ENCODE results near the gene PPP1CA.

The PPP1CA gene

DNA sequence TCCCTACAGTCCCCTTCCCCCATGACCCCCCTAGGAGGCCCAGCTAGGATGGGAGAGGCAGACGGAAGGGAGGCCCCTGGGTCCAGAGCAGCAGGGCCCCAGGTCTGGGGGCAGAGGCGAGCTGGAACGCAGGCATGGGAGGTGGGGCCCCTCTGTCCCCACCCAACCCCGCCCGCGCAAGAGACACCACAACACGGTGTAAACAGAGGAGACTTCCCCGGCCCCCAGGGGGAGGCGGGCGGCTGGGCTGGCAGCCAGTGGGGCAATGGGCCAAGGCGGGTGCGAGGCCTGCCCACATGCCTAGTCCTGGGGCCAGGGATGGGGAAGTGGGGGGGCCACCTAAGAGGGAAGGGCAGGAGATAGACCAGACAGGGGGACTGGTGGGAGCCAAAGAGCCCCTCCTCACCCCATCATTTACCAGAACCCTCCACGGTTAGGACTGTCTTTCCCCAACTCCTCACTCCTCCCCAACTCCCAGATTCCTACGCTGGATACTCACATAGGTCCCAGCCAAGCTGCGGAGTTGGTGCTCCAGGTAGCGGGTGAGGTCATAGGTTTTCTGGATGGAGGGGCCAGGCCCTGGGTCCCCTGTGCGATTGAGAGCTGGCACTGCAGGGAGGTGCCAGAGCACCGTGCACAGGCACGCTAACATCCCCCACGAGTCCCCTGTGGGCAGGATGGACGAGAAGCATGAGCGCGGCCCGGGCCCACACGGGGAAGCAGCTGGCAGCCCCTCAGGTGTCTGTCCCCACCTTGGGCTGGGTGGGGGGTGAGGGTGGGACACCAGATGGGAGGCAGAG, 34.5 kb downstream of the PPP1CA start:
- no peak for DNase-seq

DNA sequence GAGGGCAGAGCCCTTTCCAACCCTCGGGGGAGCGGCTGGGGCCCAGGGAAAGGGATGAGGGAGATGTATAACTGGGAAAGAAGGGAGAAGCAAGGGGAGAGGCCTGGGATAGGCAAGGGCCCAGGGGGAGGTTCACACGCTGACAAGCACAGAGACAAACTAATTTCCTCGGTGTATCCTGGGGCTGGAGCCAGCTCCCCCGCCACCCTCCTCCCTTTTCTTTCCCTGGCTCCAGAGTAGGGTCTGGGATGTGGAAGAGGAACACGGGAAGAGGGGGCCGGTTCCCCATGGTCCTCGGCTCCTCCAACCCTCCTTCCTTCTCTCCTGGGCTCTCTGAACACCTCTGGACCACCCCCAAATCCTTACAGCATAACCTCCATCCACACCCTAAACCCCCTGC, 35.1 kb downstream of the PPP1CA start:
- DNase-seq, result no peak

DNA sequence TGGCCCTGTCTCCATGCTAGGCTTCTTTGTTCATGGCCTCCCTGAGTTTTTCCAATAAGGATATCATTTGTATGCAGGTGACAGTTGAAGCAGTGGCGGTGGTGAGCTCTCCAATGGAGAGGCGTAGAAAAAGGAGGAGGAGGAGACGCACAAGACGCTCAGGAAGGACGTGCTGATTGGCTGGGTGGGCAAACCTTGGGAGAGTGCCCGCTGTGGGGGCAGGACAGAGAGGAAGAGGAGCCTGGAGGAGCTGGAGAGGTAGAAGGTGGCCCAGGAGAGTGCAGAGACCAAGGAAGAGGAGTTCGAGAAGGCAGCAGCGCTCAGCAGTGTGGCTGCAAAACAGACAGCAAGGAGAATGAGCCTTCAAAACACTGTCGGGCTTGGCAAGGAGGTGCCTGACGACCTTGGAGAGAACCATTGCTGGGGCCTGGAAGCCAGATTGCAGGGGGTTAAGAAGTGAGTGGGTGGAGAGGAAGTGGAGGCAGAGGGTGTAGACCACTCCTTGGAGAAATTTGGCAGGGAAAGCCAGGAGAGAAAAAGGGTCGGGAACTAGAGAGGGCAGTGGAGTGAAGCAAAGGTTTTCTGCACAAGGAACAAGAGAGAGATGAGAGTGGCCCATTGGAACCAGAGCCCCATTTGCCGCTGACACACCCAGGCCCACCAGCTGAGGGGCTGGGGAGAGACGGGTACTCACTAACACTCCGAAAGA, 35.8 kb downstream of the PPP1CA start:
- DNase-seq, result no peak

DNA sequence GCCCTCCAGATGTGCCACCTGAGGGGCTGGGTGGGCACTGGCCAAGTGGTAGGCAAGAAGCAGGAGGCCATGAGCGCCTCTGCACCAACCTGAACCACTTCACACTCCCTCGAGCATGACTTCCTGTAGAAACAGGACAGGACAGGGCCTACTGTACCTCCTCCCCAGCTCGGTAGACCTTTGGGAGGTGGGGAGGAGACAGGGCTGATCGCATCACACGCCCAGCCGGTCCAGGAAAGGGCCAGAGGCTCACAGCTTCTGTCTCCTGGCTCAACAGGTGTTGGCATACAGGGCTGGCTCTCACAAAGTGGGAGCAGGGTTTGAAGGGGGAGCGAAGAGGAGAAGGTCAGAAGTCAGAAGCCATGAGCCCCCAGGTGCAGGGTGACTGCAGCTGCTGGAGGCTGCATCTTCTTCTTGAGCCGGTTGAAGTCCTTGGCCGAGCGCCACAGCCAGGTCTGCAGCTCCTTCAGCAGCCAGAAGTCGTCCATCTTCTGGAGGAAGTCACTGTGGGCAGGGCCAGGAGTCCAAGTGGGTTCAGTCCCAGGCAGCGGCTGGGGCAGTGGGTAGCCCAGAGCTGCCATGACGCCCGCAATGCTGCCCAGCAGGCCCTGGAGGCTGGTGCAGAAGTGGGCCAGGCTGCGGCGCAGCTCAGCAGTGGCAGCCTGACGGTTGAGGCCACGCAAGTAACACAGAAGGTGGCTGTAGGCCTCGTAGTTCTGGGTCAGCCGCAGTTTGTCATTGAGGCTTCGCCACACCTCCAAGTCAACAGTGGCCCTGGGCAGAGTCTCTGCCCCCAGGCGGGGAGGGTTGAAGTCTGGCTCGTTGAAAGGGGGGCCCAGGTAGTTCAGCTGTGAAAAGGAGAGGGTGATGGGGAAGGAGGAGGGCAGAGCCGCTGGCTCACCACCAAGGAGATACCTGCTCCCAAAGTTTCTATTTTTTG, 36.6 kb downstream of the PPP1CA start:
- no peak for DNase-seq

DNA sequence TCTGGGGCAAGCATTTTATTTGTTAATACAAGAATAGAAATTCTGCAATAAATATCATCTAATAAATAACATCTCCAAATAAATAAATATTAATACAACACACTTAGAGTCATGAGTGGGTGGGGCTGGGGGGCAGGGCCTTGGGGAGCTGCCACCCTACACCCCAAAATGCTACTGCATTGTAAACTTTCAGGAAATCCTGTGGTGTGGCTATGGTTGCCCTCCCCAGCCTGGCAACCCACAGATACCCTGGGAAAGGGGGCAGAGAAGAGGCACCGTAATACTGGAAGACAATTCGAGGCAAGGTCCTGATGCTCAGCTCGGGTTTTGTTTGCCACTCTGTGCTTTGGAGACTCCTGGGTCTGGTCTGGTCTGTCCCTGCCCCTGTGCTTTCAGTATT, 37.5 kb downstream of the PPP1CA start:
- no peak for DNase-seq

DNA sequence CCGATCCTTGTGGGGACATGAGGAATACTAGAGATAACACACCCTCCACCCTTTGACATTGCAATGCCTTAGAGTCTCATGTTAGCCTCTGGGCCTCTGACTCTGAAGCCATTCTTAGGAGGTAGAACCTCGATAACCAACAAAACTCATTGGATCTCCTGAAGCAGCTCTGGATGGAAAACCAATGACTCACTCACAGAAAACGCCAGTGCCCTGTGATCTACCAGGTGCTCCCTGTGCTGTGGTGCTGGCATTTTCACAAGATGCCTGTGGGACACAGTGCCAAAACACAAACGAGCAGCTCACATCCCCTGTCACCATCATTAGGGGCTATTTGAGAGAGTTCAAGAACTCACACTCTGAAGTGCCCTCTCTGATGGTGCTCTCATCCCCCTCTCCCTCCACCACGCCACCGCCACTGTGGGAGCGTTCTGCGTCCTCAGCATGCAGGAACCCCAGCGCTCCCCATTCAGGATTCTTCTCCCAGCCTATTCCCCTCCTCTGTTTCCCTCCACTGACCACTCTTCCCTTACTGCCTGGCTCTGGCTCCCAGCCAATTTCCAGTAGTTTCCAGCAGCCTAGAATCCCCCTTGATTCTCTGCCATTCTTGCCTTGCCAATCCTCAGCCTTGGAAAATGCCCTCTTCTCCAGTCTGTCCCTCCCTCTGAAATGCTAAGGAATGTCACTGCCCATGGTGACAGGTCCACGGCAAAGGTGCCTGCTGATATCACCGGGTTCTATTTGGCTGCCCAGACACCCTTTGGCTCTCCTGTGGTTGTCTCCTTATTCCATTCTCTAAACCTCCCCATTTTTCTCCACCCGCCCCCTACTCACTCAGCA, 43.6 kb downstream of the PPP1CA start:
- DNase-seq, result no peak

- peak; percentile 42 for DNase-seq
Measured at GRCh38 chr11:67356864-67357561, 44.6 kb downstream of the PPP1CA start.

GRCh38 chr11:67356387-67356863, 45.2 kb downstream of the PPP1CA start:
- no peak for DNase-seq

DNA sequence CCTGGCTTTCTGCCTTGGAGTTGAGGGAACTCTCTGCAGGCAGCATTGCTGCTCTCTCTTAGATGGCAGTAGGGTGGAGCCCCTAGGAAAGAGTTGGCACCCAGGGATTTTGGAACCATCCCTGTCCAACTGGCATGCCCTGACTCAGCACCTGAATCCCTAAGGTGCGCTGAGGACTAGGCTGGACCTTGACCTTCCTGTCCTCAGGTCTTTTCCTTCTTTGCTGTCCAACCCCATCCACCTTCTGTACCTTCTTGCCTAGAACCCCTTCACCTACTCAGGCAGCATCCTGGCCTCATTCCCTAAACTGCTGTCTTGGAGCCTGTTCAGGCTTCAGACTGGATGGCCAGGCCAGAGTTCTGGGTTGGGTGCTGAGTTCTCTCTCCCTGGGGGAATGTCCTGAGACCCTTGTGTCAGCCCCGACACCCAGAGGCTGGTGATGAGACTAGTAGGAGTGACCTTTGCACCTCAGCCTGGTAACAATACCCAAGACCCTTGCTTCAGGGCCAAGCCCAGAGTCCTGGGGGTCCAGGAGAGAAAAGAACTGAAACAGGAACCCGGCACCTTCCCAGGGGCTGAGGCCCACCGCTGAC, 45.8 kb downstream of the PPP1CA start:
- no peak for DNase-seq

- no peak for DNase-seq
Measured at GRCh38 chr11:67355023-67355793, 46.5 kb downstream of the PPP1CA start.

DNA sequence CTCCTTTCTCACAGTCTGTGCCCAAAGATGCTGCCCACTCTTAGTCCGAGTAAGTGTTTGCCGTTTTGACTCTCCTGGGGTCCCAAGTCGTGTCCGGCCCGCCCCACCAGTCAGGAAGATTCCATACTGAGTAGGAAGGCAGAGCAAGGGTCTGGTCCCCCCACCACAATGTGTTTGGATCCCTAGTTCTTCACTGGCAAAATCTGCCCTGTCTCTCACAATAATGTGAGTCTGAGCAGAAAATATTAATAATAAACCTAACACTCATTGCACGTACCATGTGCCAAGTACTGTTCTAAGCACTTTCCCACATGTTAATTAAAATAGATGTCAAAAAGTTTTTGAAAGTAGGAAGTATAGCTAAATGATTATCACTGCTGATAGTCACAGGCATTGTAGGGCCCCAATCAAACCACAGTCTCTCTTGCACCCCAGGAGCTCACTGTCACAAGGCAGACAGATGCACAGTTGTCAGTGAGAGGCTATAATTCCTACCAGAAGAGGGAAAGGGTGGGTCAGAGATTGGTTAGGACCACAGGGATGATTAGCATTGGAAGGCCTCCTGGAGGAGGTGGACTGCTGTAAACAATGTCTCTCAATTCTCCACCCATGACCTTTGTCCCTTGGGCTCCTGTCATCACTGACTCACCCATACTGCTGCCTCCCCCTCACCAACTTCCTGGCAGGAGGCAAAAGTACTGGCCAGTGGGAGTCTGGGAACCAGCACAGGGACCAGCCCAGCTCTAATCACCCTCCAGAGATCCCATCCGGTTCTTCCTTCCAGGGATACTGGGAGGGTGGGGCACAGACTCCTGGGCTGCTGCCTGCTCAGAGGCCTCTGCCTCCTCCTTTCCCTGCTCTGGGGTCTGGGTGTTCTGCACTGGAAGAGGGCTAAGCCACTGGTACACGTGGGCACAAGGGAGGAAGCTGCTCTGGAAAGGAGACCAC, 47.3 kb downstream of the PPP1CA start:
- no peak for DNase-seq

DNA sequence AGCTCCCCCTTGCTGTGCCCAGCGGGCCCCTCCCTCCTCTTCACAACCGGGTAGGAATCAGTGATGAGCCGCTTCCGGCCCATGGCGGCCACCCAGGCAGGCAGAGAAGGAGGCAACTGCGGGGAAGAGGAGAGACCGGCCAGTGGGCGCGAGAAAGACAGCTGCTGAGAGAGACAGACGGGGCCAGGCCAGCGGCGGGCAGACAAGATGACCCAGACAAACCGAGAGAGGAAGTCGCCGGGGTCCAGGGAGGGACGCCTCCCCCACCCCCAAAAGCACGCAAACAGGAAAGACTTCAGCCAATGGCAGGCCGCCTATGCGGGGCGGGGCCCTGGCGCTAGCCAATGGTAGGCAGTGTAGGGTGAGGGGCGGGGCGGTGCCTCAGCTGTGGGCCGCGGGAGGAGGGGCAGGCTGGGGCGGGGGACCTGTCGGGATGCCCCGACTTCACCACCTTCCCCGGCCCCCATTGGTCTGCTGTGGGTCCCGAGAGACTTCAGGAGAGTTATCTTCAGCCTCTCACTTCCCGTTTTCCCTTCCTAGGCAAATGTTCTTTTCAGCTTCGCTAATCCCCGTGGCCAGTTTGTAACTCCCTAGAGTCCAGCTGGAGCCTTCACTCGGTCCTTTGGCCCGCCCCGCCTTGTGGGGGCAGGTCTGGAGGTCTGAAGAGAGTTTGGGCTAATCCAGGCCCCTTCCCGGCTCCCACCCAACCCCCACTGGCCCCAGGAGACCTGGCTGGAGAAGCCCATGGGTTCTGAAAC, 48.2 kb downstream of the PPP1CA start, which contains the start of gene POLD4:
POLD4 (minus strand) TSS at position 230 of the 758 bp plus-strand sequence; CDS start at position 83, 147 bp downstream.
- DNase-seq, result peak; percentile 88

- peak; percentile 66 for DNase-seq
Measured at GRCh38 chr11:67352546-67353316, 48.9 kb downstream of the PPP1CA start.

- no peak for DNase-seq
Measured at GRCh38 chr11:67351275-67352005, 50.2 kb downstream of the PPP1CA start.

- DNase-seq, result no peak
Measured at GRCh38 chr11:67349928-67350465, 51.7 kb downstream of the PPP1CA start.

DNA sequence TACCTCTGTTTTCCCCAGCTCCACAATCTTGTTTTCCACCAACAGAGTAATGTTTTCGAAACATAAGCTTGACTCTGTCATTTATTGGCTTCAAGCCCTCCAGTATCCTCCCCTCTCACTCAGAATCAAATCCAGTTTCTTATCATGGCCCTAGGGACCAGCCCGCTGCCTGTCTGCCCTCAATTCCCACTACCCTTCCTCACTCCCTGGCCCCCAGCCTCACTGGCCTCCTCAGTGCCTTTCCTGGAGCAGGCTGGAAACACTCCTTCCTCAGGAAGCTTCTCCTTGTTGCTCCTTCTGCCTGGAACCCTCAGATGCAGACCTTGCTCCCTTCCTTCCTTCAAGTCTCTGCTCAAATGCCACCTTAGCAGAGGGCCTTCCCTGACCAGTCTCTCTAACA, 52.2 kb downstream of the PPP1CA start:
- no peak for DNase-seq

Measured in DMS153 (cell line).